ENCODE data around the gene TUBB2B. TPM values are rescaled to one million over a fixed set of nuclear protein-coding genes. Genes with fewer than 3 reads are reported as not detected.

The TUBB2B gene
- total and polyA plus RNA-seq, 9 of the 15 experiments (the other 6 are each of a cell fraction or from before 2014, with no cell fraction given): 0.11 to 9.7 (median 4.6) TPM

GRCh38 chr6:3258720-3259490, 31.5 kb upstream of the TUBB2B start, which contains the start of gene PSMG4 (continued):
- no peak; the same call in 1 of the 2 replicates for TF ChIP-seq JUN (IDR thresholded peaks at IDR 0.05; ENCODE audit: borderline replicate concordance, low read depth, low read length)
- peak; percentile 84 for TF ChIP-seq JUN (CRISPR knock-in tag; IDR thresholded peaks at IDR 0.05; ENCODE audit: borderline replicate concordance)
- TF ChIP-seq, protein P1, sequence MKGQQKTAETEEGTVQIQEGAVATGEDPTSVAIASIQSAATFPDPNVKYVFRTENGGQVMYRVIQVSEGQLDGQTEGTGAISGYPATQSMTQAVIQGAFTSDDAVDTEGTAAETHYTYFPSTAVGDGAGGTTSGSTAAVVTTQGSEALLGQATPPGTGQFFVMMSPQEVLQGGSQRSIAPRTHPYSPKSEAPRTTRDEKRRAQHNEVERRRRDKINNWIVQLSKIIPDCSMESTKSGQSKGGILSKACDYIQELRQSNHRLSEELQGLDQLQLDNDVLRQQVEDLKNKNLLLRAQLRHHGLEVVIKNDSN (CRISPR knock-in tag; IDR thresholded peaks at IDR 0.05): peak; percentile 10; the same call in 1 of the 2 replicates
- peak; percentile 78 for TF ChIP-seq ELF1 (tag; IDR thresholded peaks at IDR 0.05)
- no peak for TF ChIP-seq ZNF408 (CRISPR knock-in tag; IDR thresholded peaks at IDR 0.05; ENCODE audit: low read depth)
- no peak for TF ChIP-seq ZNF280B (CRISPR knock-in tag; IDR thresholded peaks at IDR 0.05)
- TF ChIP-seq ZNF639 (CRISPR knock-in tag; conservative IDR thresholded peaks at IDR 0.05 in 1 of 2, IDR thresholded peaks at IDR 0.05 in 1 of 2): no peak; a peak in 1 of 4 replicates
- peak; percentile 57; the same call in 1 of the 2 replicates for TF ChIP-seq ZBTB7A (IDR thresholded peaks at IDR 0.05; ENCODE audit: borderline replicate concordance, control insufficient read depth, low read depth, low read length)
- TF ChIP-seq ZFP36 (IDR thresholded peaks at IDR 0.05; ENCODE audit: low read depth, low read length, partially characterized antibody): peak; percentile 46
- peak; percentile 48; the same call in 1 of the 2 replicates for TF ChIP-seq TCF7 (IDR thresholded peaks at IDR 0.05; ENCODE audit: borderline replicate concordance)
- TF ChIP-seq NCOA6 (IDR thresholded peaks at IDR 0.05): no peak
- TF ChIP-seq GABPB2 (CRISPR knock-in tag; conservative IDR thresholded peaks at IDR 0.05): no peak
- TF ChIP-seq NKRF (IDR thresholded peaks at IDR 0.05; ENCODE audit: borderline replicate concordance): peak; percentile 97
- TF ChIP-seq CSDE1 (IDR thresholded peaks at IDR 0.05): no peak
- TF ChIP-seq THRB (CRISPR knock-in tag; conservative IDR thresholded peaks at IDR 0.05): no peak
- TF ChIP-seq CBFB (CRISPR knock-in tag; IDR thresholded peaks at IDR 0.05): no peak
- TF ChIP-seq TAF7 (tag; IDR thresholded peaks at IDR 0.05): no peak; the same call in 1 of the 2 replicates
- TF ChIP-seq ATF4 (CRISPR knock-in tag; IDR thresholded peaks at IDR 0.05): no peak
